Stimulated activated CD4-positive, alpha-beta T cell treated with anti-CD3 and anti-CD28 coated beads, Interleukin-12 subunit alpha, Interleukin-12 subunit beta, amount 100 ng/mL, for 48 hours (primary cell): Measurements from ENCODE around the gene LCN15.
"Not testable (repeated sequence)": the region's sequence is repeated elsewhere in the genome, so short reads cannot be mapped to it uniquely, and the experiment has no call there.

ENCODE experiments used
- DNase-seq, 3 donors: peaks; one replicate each; pipeline ENCODE4 v3.0.0-alpha.2; 2020; ENCODE audit warnings: low read depth in 2 of 3, low spot score in 1 of 3

LCN15 gene

GRCh38 chr9:136722969-136723356 lies 41.4 kb downstream of the LCN15 start:
- DNase-seq: no peak

GRCh38 chr9:136722093-136722968 lies 42.0 kb downstream of the LCN15 start:
- DNase-seq: no peak

GRCh38 chr9:136721339-136722092 lies 42.8 kb downstream of the LCN15 start:
- no peak for DNase-seq

- no peak for DNase-seq
Measured at GRCh38 chr9:136720898-136721338, 43.4 kb downstream of the LCN15 start.

- DNase-seq: no peak
Measured at GRCh38 chr9:136720251-136720897, 43.9 kb downstream of the LCN15 start.

- no peak for DNase-seq
Measured at GRCh38 chr9:136719195-136719880, 45.0 kb downstream of the LCN15 start.

GRCh38 chr9:136718345-136719194 lies 45.7 kb downstream of the LCN15 start:
- DNase-seq: no peak

GRCh38 chr9:136717399-136717798 lies 46.9 kb downstream of the LCN15 start:
- DNase-seq: no peak

GRCh38 chr9:136714893-136715274 lies 49.4 kb downstream of the LCN15 start:
- DNase-seq: no peak

- DNase-seq: no peak
Measured at GRCh38 chr9:136714096-136714892, 50.0 kb downstream of the LCN15 start.

- no peak for DNase-seq
Measured at GRCh38 chr9:136713550-136713949, 50.8 kb downstream of the LCN15 start.

GRCh38 chr9:136712690-136713544 lies 51.4 kb downstream of the LCN15 start:
- no peak for DNase-seq

GRCh38 chr9:136711751-136712689 lies 52.3 kb downstream of the LCN15 start, which contains the start of gene DIPK1B:
TSS of gene DIPK1B (plus strand) at chr9:136712572. CDS start at chr9:136712666, 94 bp downstream.
- no peak for DNase-seq

GRCh38 chr9:136711219-136711648 lies 53.1 kb downstream of the LCN15 start:
- not testable (repeated sequence) for DNase-seq

GRCh38 chr9:136710543-136710942 lies 53.8 kb downstream of the LCN15 start:
- DNase-seq: no peak
